ENCODE results near the gene GFRA1.

- no peak for TF ChIP-seq EZH2 (IDR thresholded peaks at IDR 0.05; ENCODE audit: borderline replicate concordance, low read depth, low read length, severe bottlenecking)
- no peak for TF ChIP-seq MYC (IDR thresholded peaks at IDR 0.05; ENCODE audit: low read depth, low read length)
Measured at GRCh38 chr10:116138897-116139296, 134.1 kb downstream of the GFRA1 start.
